WERI-Rb-1 (cell line): Measurements from ENCODE around the gene CGB1.

Experiments used
- DNase-seq: peaks from one replicate; pipeline ENCODE4 v3.0.0-alpha.2; 2020
- H3K27ac ChIP-seq: fragments of 250-450 bp; sonication (Bioruptor Pico); 2 replicates; pipeline ENCODE4 v1.5.1; 2020; ENCODE audit warnings: mild to moderate bottlenecking, moderate library complexity
- H3K27me3 ChIP-seq: fragments of 250-450 bp; sonication (Bioruptor Pico); 2 replicates; pipeline ENCODE4 v1.5.1; 2021; ENCODE audit warnings: mild to moderate bottlenecking, low read depth, moderate library complexity; ENCODE audit not compliant: insufficient read depth, severe bottlenecking
- H3K36me3 ChIP-seq: fragments of 250-450 bp; sonication (Bioruptor Pico); 2 replicates; pipeline ENCODE4 v1.5.1; 2020; ENCODE audit warnings: mild to moderate bottlenecking, moderate library complexity
- H3K4me3 ChIP-seq: 2 replicates; pipeline ENCODE4 v1.5.1; 2011; ENCODE audit warnings: low read depth, mild to moderate bottlenecking, control low read depth, low read length
- H3K9me3 ChIP-seq: fragments of 250-450 bp; sonication (Bioruptor Pico); 2 replicates; pipeline ENCODE4 v1.5.1; 2021; ENCODE audit warnings: mild to moderate bottlenecking, moderate library complexity; ENCODE audit not compliant: severe bottlenecking
- CTCF ChIP-seq: IDR thresholded peaks from 2 replicates; pipeline ENCODE4 v1.5.1; 2011; ENCODE audit warnings: low read depth, mild to moderate bottlenecking, control low read depth, inconsistent platforms, low read length

The CGB1 gene

GRCh38 chr19:49017041-49017665, 19.5 kb downstream of the CGB1 start, which contains the start of gene LHB:
Gene LHB (minus strand): TSS chr19:49017091. CDS start chr19:49017081, 10 bp downstream.
- H3K36me3 ChIP-seq: peaks cover 36% of the 10 kb centered on the region
- H3K27ac ChIP-seq: 0 out of 2 replicates have a peak within 1 kb of the TSS, but pooled peaks have one; percentile 22
- H3K9me3 ChIP-seq: no peaks in the 10 kb centered on the region
- H3K4me3 ChIP-seq: peak within 1 kb of the TSS; percentile 26
- no peaks in the 10 kb centered on the region for H3K27me3 ChIP-seq
- no peak for TF ChIP-seq CTCF
- no peak for DNase-seq

- Histone ChIP-seq H3K27ac (no peak overlapping the region), H3K27me3 (no peaks in the 10 kb centered on the region), H3K4me3 (no peak overlapping the region), H3K36me3 (peaks cover 45% of the 10 kb centered on the region), H3K9me3 (no peaks in the 10 kb centered on the region)
- DNase-seq: no peak
- TF ChIP-seq CTCF: no peak
Observed at GRCh38 chr19:49016067-49016839, 20.4 kb downstream of the CGB1 start.

- no peak for TF ChIP-seq CTCF
- Histone ChIP-seq H3K4me3 (no peak overlapping the region), H3K27me3 (no peaks in the 10 kb centered on the region), H3K9me3 (no peaks in the 10 kb centered on the region), H3K27ac (peak overlapping the region; percentile 76), H3K36me3 (peaks cover 55% of the 10 kb centered on the region)
- peak; percentile 67 for DNase-seq
Observed at GRCh38 chr19:49014870-49015255, 21.8 kb downstream of the CGB1 start.

- TF ChIP-seq CTCF: no peak
- Histone ChIP-seq H3K4me3 (no peak overlapping the region), H3K36me3 (peaks cover 61% of the 10 kb centered on the region), H3K27ac (peak overlapping the region; percentile 76), H3K9me3 (no peaks in the 10 kb centered on the region), H3K27me3 (no peaks in the 10 kb centered on the region)
- DNase-seq: peak; percentile 81
Observed at GRCh38 chr19:49014123-49014869, 22.4 kb downstream of the CGB1 start.

GRCh38 chr19:49011194-49011593, 25.5 kb downstream of the CGB1 start:
- peaks cover 78% of the 10 kb centered on the region for H3K36me3 ChIP-seq
- H3K9me3 ChIP-seq: no peaks in the 10 kb centered on the region
- H3K27me3 ChIP-seq: no peaks in the 10 kb centered on the region
- H3K4me3 ChIP-seq: no peak overlapping the region
- no peak for TF ChIP-seq CTCF
- no peak overlapping the region for H3K27ac ChIP-seq
- no peak for DNase-seq
